Activated naive CD8-positive, alpha-beta T cell treated with anti-CD3 and anti-CD28 coated beads, Interleukin-2, amount 10 ng/mL, durations not matched to agents 7 days and 5 days (primary cell): ENCODE measurements around the gene UHRF2. TPM values are rescaled to one million over a fixed set of nuclear protein-coding genes. Genes with fewer than 3 reads are reported as not detected.
"Not testable (repeated sequence)": the region's sequence is repeated elsewhere in the genome, so short reads cannot be mapped to it uniquely, and the experiment has no call there.

Experiments used
- ATAC-seq: fragments of 150-1000 bp; cut with Tn5 transposase; one replicate; pipeline ENCODE4 v1.10.0; 2021; ENCODE audit warnings: low read depth, moderate library complexity
- POLR2A ChIA-PET: fragments of 350-600 bp; sonication (Branson Sonifier 250); formaldehyde crosslinking; loops from one replicate; lab custom pipeline; 2021; ENCODE audit warnings: antibody characterized with exemption; lab: Charles Lee
- DNase-seq: peaks from one replicate; pipeline ENCODE4 v3.0.0; 2021
- H3K27ac Mint-ChIP-seq: one replicate; pipeline ENCODE4 v1.8.0; 2022; ENCODE audit warnings: mild to moderate bottlenecking, mixed read lengths
- H3K27me3 Mint-ChIP-seq: one replicate; pipeline ENCODE4 v1.8.0; 2022; ENCODE audit warnings: mild to moderate bottlenecking, moderate library complexity, mixed read lengths
- H3K36me3 Mint-ChIP-seq: one replicate; pipeline ENCODE4 v1.8.0; 2021; ENCODE audit warnings: mild to moderate bottlenecking, mixed read lengths
- H3K4me1 Mint-ChIP-seq: one replicate; pipeline ENCODE4 v1.8.0; 2021; ENCODE audit warnings: mixed read lengths
- H3K4me3 Mint-ChIP-seq: one replicate; pipeline ENCODE4 v1.8.0; 2022; ENCODE audit warnings: mild to moderate bottlenecking, moderate library complexity, mixed read lengths
- H3K9me3 Mint-ChIP-seq: one replicate; pipeline ENCODE4 v1.8.0; 2021; ENCODE audit warnings: mixed read lengths
- total RNA-seq, 2 experiments: library from RNA; stranded (reverse); gene quantifications; one replicate each; pipeline ENCODE4 v1.2.3, GENCODE V29; 2021

UHRF2 gene
- total RNA-seq: 10 to 100 TPM; 78.6 to 84.8 TPM

GRCh38 chr9:6412487-6413364 lies at the start of gene UHRF2:
TSS of gene UHRF2 (plus strand) at chr9:6413199. CDS start at chr9:6413491, 292 bp downstream.
- Mint-ChIP-seq H3K4me1 (peaks cover 23% of the 10 kb centered on the region), H3K4me3 (peak within 1 kb of the TSS; percentile 86), H3K27ac (peak within 1 kb of the TSS; percentile 94), H3K9me3 (no peaks in the 10 kb centered on the region), H3K36me3 (peaks cover 21% of the 10 kb centered on the region), H3K27me3 (peaks cover 13% of the 10 kb centered on the region)
- POLR2A ChIA-PET: interaction anchor here (0.5 to 4.2 kb wide), 21 partner anchors 11 to 784 kb away, joined by 3 to 47 read pairs (median 7); partner anchors contain the start of genes ERMP1, KDM4C, RANBP6 and RIC1
- DNase-seq (peak; percentile 96), ATAC-seq (peak; percentile 91)

GRCh38 chr9:6367128-6367890 lies 45.7 kb upstream of the UHRF2 start:
- no peak for DNase-seq
- Mint-ChIP-seq H3K27ac (no peak overlapping the region), H3K4me1 (no peaks in the 10 kb centered on the region), H3K36me3 (no peaks in the 10 kb centered on the region), H3K4me3 (no peak overlapping the region), H3K27me3 (no peaks in the 10 kb centered on the region), H3K9me3 (peaks cover 5% of the 10 kb centered on the region)
- POLR2A ChIA-PET: no interaction called here
- ATAC-seq: no peak

GRCh38 chr9:6368831-6369230 lies 44.2 kb upstream of the UHRF2 start:
- H3K27me3 Mint-ChIP-seq: no peaks in the 10 kb centered on the region
- no peak overlapping the region for H3K4me3 Mint-ChIP-seq
- DNase-seq (no peak), ATAC-seq (no peak)
- POLR2A ChIA-PET: interaction anchor here (1.7 kb wide), 1 partner anchor 45 kb away, joined by 4 read pairs; the partner anchor contains the start of gene UHRF2
- no peaks in the 10 kb centered on the region for H3K36me3 Mint-ChIP-seq
- H3K9me3 Mint-ChIP-seq: peaks cover 8% of the 10 kb centered on the region
- no peaks in the 10 kb centered on the region for H3K4me1 Mint-ChIP-seq
- no peak overlapping the region for H3K27ac Mint-ChIP-seq

GRCh38 chr9:6381477-6382012 lies 31.5 kb upstream of the UHRF2 start:
- H3K27ac Mint-ChIP-seq, POLR2A ChIA-PET, H3K4me3 Mint-ChIP-seq, ATAC-seq, H3K9me3 Mint-ChIP-seq, DNase-seq, H3K36me3 Mint-ChIP-seq, H3K4me1 Mint-ChIP-seq: not testable (repeated sequence)
- H3K27me3 Mint-ChIP-seq: peaks cover 14% of the 10 kb centered on the region

- Mint-ChIP-seq H3K4me3 (no peak overlapping the region), H3K27ac (no peak overlapping the region), H3K36me3 (no peaks in the 10 kb centered on the region), H3K27me3 (peaks cover 11% of the 10 kb centered on the region), H3K9me3 (peaks cover 5% of the 10 kb centered on the region), H3K4me1 (no peaks in the 10 kb centered on the region)
- ATAC-seq: no peak
- POLR2A ChIA-PET: no interaction called here
- DNase-seq: no peak
Measured at GRCh38 chr9:6382681-6383080, 30.3 kb upstream of the UHRF2 start.

GRCh38 chr9:6383551-6384225 lies 29.3 kb upstream of the UHRF2 start:
- peaks cover 11% of the 10 kb centered on the region for H3K27me3 Mint-ChIP-seq
- no peaks in the 10 kb centered on the region for H3K4me1 Mint-ChIP-seq
- ATAC-seq: no peak
- H3K27ac Mint-ChIP-seq: no peak overlapping the region
- peaks cover 2% of the 10 kb centered on the region for H3K9me3 Mint-ChIP-seq
- DNase-seq: no peak
- POLR2A ChIA-PET: no interaction called here
- H3K4me3 Mint-ChIP-seq: no peak overlapping the region
- no peaks in the 10 kb centered on the region for H3K36me3 Mint-ChIP-seq

GRCh38 chr9:6384732-6385131 lies 28.3 kb upstream of the UHRF2 start:
- ATAC-seq (no peak), DNase-seq (no peak)
- no peaks in the 10 kb centered on the region for H3K4me1 Mint-ChIP-seq
- H3K27ac Mint-ChIP-seq: no peak overlapping the region
- no peaks in the 10 kb centered on the region for H3K36me3 Mint-ChIP-seq
- peaks cover 6% of the 10 kb centered on the region for H3K27me3 Mint-ChIP-seq
- peaks cover 2% of the 10 kb centered on the region for H3K9me3 Mint-ChIP-seq
- no peak overlapping the region for H3K4me3 Mint-ChIP-seq
- POLR2A ChIA-PET: no interaction called here

GRCh38 chr9:6399071-6399470 lies 13.9 kb upstream of the UHRF2 start:
- Mint-ChIP-seq H3K36me3 (no peaks in the 10 kb centered on the region), H3K4me1 (no peaks in the 10 kb centered on the region), H3K27ac (no peak overlapping the region), H3K27me3 (peaks cover 15% of the 10 kb centered on the region), H3K4me3 (no peak overlapping the region), H3K9me3 (no peaks in the 10 kb centered on the region)
- DNase-seq (no peak), ATAC-seq (no peak)
- POLR2A ChIA-PET: interaction anchor here (0.6 to 1.5 kb wide), 2 partner anchors 13 to 19 kb away, joined by 6 to 7 read pairs; partner anchors contain the start of gene UHRF2

- ATAC-seq: no peak
- no peaks in the 10 kb centered on the region for H3K9me3 Mint-ChIP-seq
- H3K27ac Mint-ChIP-seq: no peak overlapping the region
- POLR2A ChIA-PET: interaction anchor here (0.7 kb wide), 1 partner anchor 275 kb away, joined by 3 read pairs; no protein-coding TSS in a partner anchor
- peaks cover 1% of the 10 kb centered on the region for H3K4me1 Mint-ChIP-seq
- peaks cover 17% of the 10 kb centered on the region for H3K27me3 Mint-ChIP-seq
- no peak overlapping the region for H3K4me3 Mint-ChIP-seq
- no peak for DNase-seq
- no peaks in the 10 kb centered on the region for H3K36me3 Mint-ChIP-seq
Measured at GRCh38 chr9:6405371-6405770, 7.6 kb upstream of the UHRF2 start.

- Mint-ChIP-seq H3K36me3 (peaks cover 2% of the 10 kb centered on the region), H3K27me3 (peaks cover 18% of the 10 kb centered on the region), H3K27ac (no peak overlapping the region), H3K9me3 (no peaks in the 10 kb centered on the region), H3K4me3 (no peak overlapping the region), H3K4me1 (peaks cover 1% of the 10 kb centered on the region)
- DNase-seq (no peak), ATAC-seq (no peak)
- POLR2A ChIA-PET: no interaction called here
Measured at GRCh38 chr9:6407778-6408177, 5.2 kb upstream of the UHRF2 start.

- no peak for ATAC-seq
- H3K27me3 Mint-ChIP-seq: peaks cover 18% of the 10 kb centered on the region
- no peaks in the 10 kb centered on the region for H3K9me3 Mint-ChIP-seq
- no peak overlapping the region for H3K27ac Mint-ChIP-seq
- POLR2A ChIA-PET: no interaction called here
- H3K4me3 Mint-ChIP-seq: no peak overlapping the region
- peaks cover 2% of the 10 kb centered on the region for H3K36me3 Mint-ChIP-seq
- DNase-seq: no peak
- H3K4me1 Mint-ChIP-seq: peaks cover 1% of the 10 kb centered on the region
Measured at GRCh38 chr9:6408320-6408719, 4.7 kb upstream of the UHRF2 start.

GRCh38 chr9:6409811-6410210 lies 3.2 kb upstream of the UHRF2 start:
- peaks cover 18% of the 10 kb centered on the region for H3K27me3 Mint-ChIP-seq
- no peaks in the 10 kb centered on the region for H3K9me3 Mint-ChIP-seq
- ATAC-seq (no peak), DNase-seq (no peak)
- peaks cover 7% of the 10 kb centered on the region for H3K36me3 Mint-ChIP-seq
- H3K27ac Mint-ChIP-seq: no peak overlapping the region
- POLR2A ChIA-PET: no interaction called here
- no peak overlapping the region for H3K4me3 Mint-ChIP-seq
- peaks cover 4% of the 10 kb centered on the region for H3K4me1 Mint-ChIP-seq

- POLR2A ChIA-PET: no interaction called here
- Mint-ChIP-seq H3K27me3 (peaks cover 18% of the 10 kb centered on the region), H3K36me3 (peaks cover 9% of the 10 kb centered on the region), H3K9me3 (no peaks in the 10 kb centered on the region), H3K4me3 (no peak overlapping the region), H3K27ac (no peak overlapping the region), H3K4me1 (peaks cover 12% of the 10 kb centered on the region)
- no peak for ATAC-seq
- DNase-seq: no peak
Measured at GRCh38 chr9:6410633-6411032, 2.4 kb upstream of the UHRF2 start.
